Testis (tissue), 3 donors: ENCODE results near the gene KLF3. TPM values are rescaled to one million over a fixed set of nuclear protein-coding genes. Genes with fewer than 3 reads are reported as not detected.

Experiments used
- DNase-seq: peaks from one replicate; pipeline ENCODE4 v3.0.0-alpha.2; 2019
- H3K27ac ChIP-seq, 2 donors: fragments of 200-600 bp; sonication (generic); one replicate each; pipeline ENCODE4 v1.5.1; 2019
- H3K27me3 ChIP-seq: fragments of 200-600 bp; sonication (generic); one replicate; pipeline ENCODE4 v1.5.1; 2019
- H3K36me3 ChIP-seq: fragments of 200-600 bp; sonication (generic); one replicate; pipeline ENCODE4 v1.5.1; 2017; ENCODE audit warnings: low read depth; ENCODE audit errors: missing control alignments
- H3K4me1 ChIP-seq: fragments of 200-600 bp; sonication (generic); one replicate; pipeline ENCODE4 v1.5.1; 2019
- H3K4me3 ChIP-seq, 2 donors: fragments of 200-600 bp; sonication (generic); one replicate each; pipeline ENCODE4 v1.5.1; 2017 to 2019
- H3K9me3 ChIP-seq: fragments of 200-600 bp; sonication (generic); one replicate; pipeline ENCODE4 v1.5.1; 2017
- POLR2A ChIP-seq: fragments of 450-650 bp; IDR thresholded peaks from one replicate; pipeline ENCODE4 v1.6.1; 2017; ENCODE audit warnings: antibody characterized with exemption, mild to moderate bottlenecking, moderate library complexity
- WGBS, 2 donors: methylation state at CpG; one replicate each; pipeline ENCODE4 v1.1.5; 2018; 5-methylcytosine and 5-hydroxymethylcytosine counted together
- intact Hi-C: fragments of 100-400 bp; cut with DNase I; formaldehyde crosslinking; loops from one replicate; pipeline ENCODE4 v1.15.1; 2023; ENCODE audit warnings: low total_unique reads
- polyA plus RNA-seq: library from polyadenylated mRNA; stranded (reverse); fragments of 350-450 nt; fragmentation: Illumina TruSeq; extraction: RNeasy Lipid Tissue Mini Kit (QIAGEN cat#74804); gene quantifications from one replicate; pipeline ENCODE4 v1.2.3, GENCODE V29; 2014; ENCODE audit warnings: low read depth, low replicate concordance; ENCODE audit not compliant: insufficient read depth
- total RNA-seq, 2 donors: library from RNA; depleted of rRNA; stranded (reverse); fragments of >200 nt; gene quantifications; one replicate each; pipeline ENCODE4 v1.2.3, GENCODE V29; 2016
- TF ChIP-seq, protein P1 (sequence below), 3 experiments: fragments of 450-650 bp in 2 of 3; fragments of 200-600 bp in 1 of 3; sonication (generic) in 1 of 3; IDR thresholded peaks; one replicate each; pipeline ENCODE4 v1.5.1; 2016 to 2019; ENCODE audit warnings: antibody characterized with exemption in 3 of 3, mild to moderate bottlenecking in 2 of 3, moderate library complexity in 1 of 3

Gene KLF3
- total and polyA plus RNA-seq, 3 donors from 2014 or later, result 16.4 to 24.6 (median 21.2) TPM

DNA sequence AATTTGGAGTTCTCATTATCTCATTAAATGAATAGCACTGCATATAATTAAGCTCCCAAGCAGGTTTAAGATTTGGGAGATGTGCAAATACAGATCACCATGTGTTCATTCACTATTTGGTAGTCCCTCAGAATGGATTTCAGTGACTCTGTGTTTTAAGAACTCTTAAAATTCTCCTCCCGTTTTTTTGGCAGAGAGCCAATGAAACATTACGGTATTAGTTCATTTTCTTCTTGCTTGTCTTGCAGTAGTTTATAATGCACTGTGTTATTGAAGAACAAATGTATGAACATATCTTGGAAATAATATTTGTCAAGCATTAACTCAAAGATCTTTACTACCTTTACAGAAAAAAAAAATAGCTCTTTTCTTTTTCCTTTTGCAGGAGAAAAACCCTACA lies 32.7 kb downstream of the KLF3 start:
- intact Hi-C loops, result no loop called here
- no peaks in the 10 kb centered on the region for H3K36me3 ChIP-seq
- 23 to 31% methylated on average over 2 of the region's 2 CpGs for WGBS, 2 donors
- TF ChIP-seq, protein P1, sequence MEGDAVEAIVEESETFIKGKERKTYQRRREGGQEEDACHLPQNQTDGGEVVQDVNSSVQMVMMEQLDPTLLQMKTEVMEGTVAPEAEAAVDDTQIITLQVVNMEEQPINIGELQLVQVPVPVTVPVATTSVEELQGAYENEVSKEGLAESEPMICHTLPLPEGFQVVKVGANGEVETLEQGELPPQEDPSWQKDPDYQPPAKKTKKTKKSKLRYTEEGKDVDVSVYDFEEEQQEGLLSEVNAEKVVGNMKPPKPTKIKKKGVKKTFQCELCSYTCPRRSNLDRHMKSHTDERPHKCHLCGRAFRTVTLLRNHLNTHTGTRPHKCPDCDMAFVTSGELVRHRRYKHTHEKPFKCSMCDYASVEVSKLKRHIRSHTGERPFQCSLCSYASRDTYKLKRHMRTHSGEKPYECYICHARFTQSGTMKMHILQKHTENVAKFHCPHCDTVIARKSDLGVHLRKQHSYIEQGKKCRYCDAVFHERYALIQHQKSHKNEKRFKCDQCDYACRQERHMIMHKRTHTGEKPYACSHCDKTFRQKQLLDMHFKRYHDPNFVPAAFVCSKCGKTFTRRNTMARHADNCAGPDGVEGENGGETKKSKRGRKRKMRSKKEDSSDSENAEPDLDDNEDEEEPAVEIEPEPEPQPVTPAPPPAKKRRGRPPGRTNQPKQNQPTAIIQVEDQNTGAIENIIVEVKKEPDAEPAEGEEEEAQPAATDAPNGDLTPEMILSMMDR (IDR thresholded peaks at IDR 0.05), result no peak
- no peak for TF ChIP-seq POLR2A
- peaks cover 9% of the 10 kb centered on the region for H3K4me1 ChIP-seq
- H3K4me3 ChIP-seq, result no peak overlapping the region
- no peak for DNase-seq
- H3K9me3 ChIP-seq, result no peaks in the 10 kb centered on the region
- no peaks in the 10 kb centered on the region for H3K27me3 ChIP-seq
- no peak overlapping the region for H3K27ac ChIP-seq

DNA sequence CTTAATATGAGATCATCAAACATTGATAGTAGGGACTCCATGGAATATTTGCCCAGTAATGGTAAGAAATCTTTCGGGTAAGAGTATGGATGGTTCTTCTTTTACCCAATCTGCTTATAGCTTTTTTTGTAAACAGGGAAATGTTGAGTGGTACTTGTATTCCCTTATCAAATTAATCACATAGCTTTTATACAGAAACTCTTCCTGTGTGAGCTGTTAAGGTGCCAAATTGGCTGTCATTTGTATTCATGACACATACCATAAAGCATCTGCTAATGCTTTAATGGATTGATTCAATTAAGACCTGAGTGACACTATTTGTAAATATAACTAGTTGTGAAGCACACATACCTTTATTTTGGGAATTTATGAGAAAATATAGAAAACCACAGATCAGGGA lies 34.2 kb downstream of the KLF3 start:
- Histone ChIP-seq H3K36me3 (no peaks in the 10 kb centered on the region), H3K9me3 (no peaks in the 10 kb centered on the region), H3K4me3 (no peak overlapping the region), H3K27me3 (no peaks in the 10 kb centered on the region), H3K27ac (no peak overlapping the region), H3K4me1 (no peaks in the 10 kb centered on the region)
- WGBS, 2 donors, result 88 to 97% methylated on average over 1 of the region's 1 CpG
- intact Hi-C loops, result no loop called here
- TF ChIP-seq POLR2A, result no peak
- TF ChIP-seq, protein P1 (IDR thresholded peaks at IDR 0.05), result no peak
- DNase-seq, result no peak

DNA sequence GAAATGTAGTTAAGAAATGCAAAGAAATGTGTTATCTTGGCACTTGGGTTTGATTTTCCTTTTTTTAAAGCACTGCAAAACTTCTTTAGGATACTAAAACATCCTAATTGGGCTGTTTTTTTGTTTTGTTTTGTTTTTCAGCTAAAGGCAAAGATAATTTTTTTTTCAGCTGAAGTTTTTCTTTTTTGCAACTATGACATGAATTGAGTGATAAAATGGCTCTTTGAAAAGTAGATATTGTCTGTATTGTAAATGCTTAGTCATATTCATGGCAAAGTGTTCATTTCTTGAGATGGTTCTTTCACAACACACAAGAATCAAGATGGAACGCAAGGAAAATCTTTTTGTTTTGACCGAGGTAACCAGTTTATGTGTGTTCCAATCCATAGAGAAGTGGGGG lies 35.1 kb downstream of the KLF3 start:
- H3K27me3 ChIP-seq, result no peaks in the 10 kb centered on the region
- no peaks in the 10 kb centered on the region for H3K9me3 ChIP-seq
- WGBS, 2 donors, result 93 to 96% methylated on average over 2 of the region's 2 CpGs
- H3K4me3 ChIP-seq, result no peak overlapping the region
- intact Hi-C loops, result no loop called here
- no peaks in the 10 kb centered on the region for H3K36me3 ChIP-seq
- H3K4me1 ChIP-seq, result no peaks in the 10 kb centered on the region
- TF ChIP-seq, protein P1 (IDR thresholded peaks at IDR 0.05), result no peak
- TF ChIP-seq POLR2A, result no peak
- H3K27ac ChIP-seq, result no peak overlapping the region
- no peak for DNase-seq

DNA sequence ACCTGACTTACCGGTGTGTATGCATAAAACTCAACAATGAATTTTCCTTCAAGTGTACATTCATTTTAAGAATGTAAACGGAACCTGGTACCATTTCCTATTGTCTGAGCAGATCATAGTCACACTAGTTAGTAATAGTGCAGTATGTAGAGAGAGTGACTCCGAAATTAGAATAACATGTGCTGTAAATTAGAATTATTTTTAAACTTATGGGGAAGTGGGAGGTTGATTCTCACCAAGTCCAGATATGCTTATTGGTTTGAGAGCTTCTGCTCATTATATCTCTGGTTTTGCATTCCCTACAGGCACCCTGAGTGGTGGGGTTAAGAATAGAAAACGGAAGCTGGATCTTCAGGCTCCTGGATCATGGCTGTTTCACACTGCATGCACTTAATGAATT lies 39.6 kb downstream of the KLF3 start:
- Histone ChIP-seq H3K4me3 (no peak overlapping the region), H3K4me1 (no peaks in the 10 kb centered on the region), H3K9me3 (no peaks in the 10 kb centered on the region), H3K36me3 (no peaks in the 10 kb centered on the region), H3K27me3 (no peaks in the 10 kb centered on the region), H3K27ac (no peak overlapping the region)
- intact Hi-C loops, result no loop called here
- 79 to 89% methylated on average over 4 of the region's 4 CpGs for WGBS, 2 donors
- no peak for TF ChIP-seq POLR2A
- TF ChIP-seq, protein P1 (IDR thresholded peaks at IDR 0.05), result no peak
- DNase-seq, result no peak

DNA sequence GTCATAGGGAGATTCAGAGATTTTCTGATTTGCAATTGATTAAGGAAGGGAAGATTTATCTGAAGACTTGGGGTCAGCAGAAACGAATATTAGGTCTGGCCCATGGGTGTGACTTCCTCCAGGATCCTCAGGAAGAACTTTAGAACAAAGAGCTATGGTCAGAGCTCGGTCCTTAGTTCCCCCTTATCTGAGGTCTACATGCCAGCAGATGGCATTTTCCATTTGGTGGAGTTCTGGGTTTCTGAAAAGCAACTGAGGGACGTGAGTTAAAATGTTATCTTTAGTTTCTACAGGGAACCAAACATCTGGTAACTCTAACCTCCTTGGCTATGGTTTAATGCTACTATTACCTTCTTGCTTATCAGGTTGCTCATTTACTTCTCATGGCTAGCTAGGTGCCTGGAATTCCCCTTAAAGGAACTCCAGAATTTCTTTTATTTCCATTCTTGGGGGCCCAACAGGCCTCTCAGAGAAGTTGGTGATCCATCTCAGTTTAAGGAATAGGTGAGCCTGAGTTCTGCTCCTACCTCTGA lies 40.7 kb downstream of the KLF3 start:
- no peaks in the 10 kb centered on the region for H3K27me3 ChIP-seq
- H3K4me1 ChIP-seq, result no peaks in the 10 kb centered on the region
- H3K4me3 ChIP-seq, result no peak overlapping the region
- H3K36me3 ChIP-seq, result no peaks in the 10 kb centered on the region
- intact Hi-C loops, result no loop called here
- no peak for DNase-seq
- H3K27ac ChIP-seq, result no peak overlapping the region
- no peaks in the 10 kb centered on the region for H3K9me3 ChIP-seq
- 66 to 73% methylated on average over 3 of the region's 3 CpGs for WGBS, 2 donors
- TF ChIP-seq POLR2A, result no peak
- TF ChIP-seq, protein P1 (IDR thresholded peaks at IDR 0.05), result no peak
